Stimulated activated CD4-positive, alpha-beta T cell treated with anti-CD3 and anti-CD28 coated beads, Interleukin-4, amount 100 ng/mL, for 1 hour (primary cell): ENCODE measurements around the gene PTPRN.
"Not testable (repeated sequence)": the region's sequence is repeated elsewhere in the genome, so short reads cannot be mapped to it uniquely, and the experiment has no call there.

Experiments used
- DNase-seq: peaks from one replicate; pipeline ENCODE4 v3.0.0-alpha.2; 2020

The PTPRN gene

DNA sequence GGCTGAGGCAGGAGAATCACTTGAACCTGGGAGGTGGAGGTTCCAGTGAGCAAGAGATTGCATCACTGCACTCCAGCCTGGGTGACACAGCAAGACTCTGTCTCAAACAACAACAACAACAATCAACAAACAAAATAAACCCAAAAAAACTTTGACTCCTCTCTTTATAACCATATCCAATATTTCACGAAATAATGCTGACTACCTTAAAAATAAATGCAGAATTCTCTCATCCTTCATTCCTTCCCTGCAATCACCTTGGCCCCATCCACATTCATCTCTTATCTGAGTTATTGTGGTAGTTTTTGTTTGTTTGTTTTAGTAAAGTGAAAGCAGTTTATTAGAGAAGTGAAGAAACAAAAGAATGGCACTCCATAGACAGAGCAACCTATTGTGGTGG, 3.2 kb downstream of the PTPRN start:
- DNase-seq = no peak

DNA sequence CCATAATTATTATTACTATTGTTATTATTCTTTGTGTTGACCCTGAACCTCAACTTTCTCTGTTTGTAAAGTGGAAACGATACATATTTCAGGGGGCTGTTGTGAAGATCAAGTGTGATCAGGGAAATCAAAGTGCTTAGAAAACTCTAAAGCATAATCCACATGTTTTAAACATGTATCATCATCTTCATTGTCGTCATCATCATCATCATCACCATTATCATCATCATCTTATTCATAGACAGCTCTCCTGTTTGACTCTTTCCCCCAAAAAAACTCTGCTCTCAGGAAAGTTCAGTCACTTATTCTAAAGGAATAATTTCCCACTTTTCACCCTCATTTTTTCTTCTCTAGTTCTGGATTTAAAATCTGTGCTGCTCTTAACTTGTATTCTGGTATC, 5.0 kb downstream of the PTPRN start:
- no peak for DNase-seq

DNA sequence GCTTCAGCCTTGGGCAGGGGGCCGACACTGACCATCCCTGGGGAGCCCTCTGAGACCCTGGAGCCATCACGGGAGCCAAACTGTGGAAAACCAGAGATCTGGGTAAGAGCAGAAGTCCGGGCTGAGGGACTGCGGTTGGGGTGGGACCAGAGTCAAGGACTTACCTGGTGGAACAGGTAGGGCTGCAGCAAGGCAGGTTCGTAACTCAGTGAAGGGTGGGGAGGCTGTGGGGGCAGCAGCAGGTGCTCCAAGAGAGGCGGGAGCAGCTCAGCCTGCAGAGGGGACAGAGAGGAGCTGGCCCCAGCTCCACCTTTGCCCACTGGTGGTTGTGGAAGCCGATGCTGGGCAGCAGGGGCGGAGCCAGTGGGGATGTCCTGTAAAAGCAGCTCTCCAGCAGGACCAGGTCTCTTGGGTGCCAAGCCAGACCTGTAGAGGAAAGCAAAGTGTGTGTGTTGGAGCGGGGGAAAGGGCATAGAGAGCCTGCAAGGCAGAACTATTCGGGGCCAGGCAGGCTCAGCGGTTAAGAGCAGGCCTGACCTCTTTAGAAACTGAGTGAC, 6.7 kb downstream of the PTPRN start:
- no peak for DNase-seq

DNA sequence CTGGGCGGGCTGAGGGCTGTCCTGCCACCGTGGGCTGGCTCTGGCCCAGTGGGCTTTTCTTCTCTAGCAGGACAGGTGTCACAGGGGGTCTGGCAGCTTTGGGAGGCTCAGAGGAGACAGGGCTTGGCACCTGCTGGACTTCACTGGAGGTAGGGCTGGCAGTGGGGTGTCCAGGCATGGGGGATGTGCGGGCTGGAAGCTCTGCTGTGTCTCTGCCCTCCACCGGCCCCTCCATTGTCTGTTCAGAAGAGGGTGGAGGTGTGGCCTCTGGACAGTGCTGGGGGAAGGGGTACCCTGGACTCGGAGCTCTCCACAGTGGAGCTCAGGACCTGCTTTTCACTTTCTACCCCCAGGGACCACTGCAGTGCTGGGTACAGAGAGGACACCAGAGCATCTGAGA, 9.2 kb downstream of the PTPRN start:
- no peak for DNase-seq

DNA sequence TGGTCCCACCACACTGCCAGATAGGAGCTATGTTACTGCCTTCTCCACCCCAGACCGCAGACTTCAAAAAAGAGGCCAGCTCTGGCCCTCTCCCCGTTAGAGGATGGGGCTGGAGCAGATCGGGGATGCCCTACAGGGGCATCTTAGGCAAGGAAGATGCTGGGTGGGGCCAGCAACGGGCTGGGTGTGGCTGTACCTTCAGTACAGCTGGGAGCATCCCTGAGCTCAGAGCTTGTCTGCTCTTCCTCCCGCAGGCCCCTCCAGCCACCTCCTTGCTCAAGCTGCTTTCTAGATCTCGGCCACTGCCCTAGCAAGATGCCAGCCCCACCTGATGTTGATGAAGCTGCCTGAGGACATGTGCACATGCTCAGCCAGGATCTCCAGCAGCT, 9.8 kb downstream of the PTPRN start:
- DNase-seq = no peak

DNA sequence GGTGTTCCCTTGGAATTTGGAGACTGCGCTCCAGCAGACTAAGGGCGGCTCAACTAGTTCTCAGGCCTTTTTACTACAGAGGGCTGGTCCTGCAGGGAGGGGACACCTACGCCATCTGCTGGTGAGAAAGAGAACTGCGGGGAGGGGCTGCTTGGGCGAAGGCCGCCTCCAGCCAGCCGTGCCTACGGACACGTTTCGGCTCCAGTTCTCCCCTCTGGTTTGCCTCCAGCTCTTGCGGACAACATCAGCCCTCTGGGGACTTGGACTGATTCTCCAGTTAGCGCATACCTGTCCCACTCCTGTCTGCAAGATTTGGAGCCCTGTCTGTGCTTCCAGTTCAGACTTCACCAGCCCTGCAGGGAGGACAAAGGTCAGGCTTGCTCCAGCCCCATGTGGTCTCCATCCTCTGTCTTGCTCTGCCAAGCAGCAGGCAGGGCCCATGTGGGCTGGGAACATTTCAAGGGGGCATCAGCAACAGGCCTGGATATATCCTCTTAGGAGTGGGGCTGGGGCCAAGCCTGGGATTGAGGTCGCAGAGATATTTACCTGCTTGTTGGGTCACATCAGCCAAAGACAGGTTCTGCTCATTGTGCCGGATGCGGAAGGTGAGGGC, 10.3 kb downstream of the PTPRN start:
- DNase-seq = peak; percentile 89

DNA sequence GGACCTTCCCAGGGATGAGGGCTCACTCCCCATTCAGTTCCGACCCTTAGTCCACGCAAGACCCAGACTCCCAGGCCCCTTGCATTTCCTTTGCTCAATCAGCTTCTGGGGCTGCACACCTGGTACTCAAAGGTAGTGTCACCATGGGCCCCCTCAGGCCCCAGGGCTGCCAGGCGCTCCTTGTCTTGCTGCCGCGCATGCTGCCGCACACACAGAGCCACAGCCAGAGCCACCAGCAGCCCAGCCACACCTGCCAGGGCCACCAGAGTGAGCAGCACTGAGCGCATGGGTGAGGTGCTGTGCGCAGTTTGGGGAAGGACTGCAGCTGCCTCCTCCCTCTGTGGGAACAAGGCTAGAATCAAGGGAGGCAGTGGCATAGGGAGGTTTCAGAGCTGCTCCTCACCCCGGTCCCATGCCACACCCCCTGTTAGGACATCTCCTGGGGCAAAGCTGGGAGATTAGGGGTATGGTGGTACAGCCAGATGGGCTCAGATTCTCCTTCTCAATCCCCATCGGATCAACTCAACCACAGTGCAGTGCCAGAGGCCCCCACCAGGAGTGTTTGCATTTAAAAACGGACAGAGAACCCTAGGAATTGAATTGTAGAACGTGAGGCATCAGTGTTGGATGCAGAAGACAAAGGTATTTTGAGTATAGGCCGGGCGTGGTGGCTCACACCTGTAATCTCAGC, 11.3 kb downstream of the PTPRN start:
- DNase-seq = no peak

DNA sequence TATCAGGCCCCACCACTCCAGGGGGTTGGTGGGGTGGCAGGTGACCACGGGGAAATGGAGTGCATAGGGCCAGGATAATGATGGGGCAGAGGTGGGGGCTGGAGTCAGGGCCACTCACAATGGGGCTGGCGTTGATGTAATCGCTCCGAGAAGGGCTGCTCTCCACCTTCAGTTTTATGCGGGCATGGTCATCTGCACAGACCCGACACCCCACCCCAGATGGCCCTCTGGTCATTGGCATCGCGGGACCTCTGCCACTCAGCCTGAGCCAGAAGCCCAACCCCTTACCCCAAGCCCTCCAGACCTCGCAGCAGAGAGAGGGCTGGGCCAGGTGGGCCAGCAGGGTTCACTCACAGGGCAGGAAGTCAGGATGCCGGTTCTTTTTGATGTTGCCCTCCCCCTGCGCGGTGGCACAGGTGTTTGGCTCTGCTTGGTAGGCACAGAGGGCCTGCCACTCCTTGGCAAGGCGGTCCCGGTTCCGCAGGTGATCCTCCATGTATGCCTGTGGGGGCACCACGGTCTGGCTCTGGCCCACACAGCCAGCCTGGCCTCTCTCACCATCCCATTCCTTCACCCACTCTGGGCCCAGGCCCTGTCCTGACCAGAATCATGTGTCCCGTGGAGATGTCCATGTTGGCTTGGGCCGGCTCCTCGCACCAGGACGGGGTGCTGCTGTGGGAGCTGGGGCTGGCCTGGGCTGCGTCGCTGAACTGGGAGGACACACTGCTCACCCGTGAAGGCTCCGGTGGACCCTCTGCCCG, 12.4 kb downstream of the PTPRN start:
- DNase-seq = no peak

DNA sequence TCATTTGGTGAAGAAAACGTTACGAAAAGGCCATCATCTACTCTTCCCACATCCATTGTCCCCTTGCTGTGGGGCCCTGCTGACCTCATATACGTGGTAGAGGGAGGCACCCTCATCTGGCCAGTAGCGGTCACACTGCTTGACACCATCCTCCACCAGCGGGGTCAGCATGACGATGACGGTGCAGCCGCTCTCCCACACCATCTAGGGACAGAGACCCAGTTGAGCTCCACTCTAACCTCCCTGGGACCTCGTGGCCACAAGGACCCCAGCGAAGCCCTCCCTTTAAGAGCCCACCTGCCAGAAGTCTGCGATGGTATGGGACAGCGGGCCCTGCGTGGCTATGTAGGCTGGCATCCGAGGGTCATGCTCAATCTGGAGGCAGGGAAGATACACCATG, 13.1 kb downstream of the PTPRN start:
- DNase-seq = no peak

DNA sequence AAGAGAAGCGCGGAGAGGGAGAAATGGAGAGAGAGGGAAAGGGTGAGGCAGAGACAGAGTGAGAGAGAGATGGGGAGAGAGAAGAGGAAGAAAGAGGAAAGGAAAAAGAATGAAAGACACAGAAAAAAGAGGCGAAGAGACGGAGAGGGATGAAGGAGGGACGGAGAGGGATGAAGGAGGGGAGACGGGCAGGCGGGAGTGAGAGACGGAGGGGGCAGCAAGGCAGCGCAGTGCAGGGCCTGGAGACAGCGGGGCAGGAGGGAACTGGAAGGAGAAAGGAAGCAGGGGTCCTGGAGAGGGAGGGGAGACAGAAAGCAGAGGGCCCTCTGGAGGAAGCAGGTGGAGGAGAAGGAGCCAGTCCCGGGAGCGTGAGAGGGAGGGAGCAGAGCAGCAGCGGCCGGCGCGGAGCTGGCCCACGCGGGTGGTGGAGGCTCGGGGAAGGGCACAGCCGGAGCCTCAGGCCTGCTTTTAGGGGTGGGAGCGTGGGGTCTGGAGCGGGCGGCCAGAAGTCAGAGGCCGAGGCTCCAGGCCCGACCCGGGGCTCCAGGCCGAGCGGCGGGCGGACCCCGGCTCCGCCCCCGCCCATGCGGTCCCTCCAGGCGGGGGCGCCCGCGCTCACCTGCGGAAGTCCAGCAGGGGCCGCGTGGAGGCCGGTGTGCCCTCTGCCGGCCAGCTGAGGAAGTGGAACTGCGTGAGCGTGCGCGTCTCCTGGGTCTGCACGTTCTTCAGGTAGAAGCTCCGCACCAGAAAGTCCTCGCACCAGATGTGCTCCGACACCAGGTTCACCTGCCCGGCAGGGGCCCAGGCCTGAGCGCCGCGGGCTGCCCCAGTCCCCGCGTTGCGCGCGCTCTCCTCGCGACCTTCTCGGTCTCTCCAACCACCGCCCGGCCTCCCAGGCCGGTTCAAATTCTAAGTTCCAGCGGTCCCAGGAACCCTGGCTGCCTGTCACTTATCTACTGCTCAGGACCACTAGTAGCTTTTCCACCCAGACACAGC, 14.5 kb downstream of the PTPRN start:
- peak; percentile 89 for DNase-seq

DNA sequence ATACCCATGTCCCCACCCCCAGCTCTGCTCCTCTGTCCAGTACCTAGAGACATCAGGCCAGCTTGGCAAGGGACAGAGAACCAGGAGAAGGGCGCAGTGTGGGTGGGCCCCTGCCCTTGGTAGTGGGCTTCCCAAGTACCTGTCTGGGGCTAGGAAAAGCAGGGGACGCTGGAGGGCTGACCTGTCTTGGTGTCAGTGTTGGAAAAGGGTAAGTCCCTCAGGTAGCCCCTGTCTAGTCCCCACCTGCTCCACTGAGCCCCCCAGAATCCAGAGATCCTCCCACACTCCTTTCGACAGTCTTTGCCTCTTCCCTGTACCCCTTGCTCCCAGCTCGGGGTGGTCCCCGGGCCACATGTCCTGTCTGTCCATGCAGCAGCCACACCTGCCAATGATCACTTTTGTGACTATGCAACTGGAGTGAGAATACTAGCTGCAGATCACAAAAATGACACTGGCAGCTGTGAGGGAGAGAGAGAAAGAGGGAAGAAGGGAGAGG, 15.4 kb downstream of the PTPRN start:
- DNase-seq = no peak

DNA sequence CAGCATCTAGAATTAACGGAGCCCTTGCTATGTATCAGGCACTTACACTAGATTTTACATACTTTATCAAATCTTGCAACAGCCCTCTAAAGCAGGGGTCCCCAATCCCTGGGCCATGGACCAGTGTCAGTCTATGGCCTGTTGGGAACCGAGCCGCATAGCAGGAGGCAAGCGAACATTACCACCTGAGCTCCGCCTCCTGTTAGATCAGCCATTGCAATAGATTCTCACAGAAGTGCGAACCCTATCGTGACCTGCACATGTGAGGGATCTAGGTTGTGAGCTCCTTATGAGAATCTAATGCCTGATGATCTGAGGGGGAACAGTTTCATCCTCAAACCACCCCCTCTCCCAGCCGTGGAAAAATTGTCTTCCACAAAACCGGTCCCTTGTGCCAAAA, 16.6 kb downstream of the PTPRN start:
- DNase-seq = no peak

DNA sequence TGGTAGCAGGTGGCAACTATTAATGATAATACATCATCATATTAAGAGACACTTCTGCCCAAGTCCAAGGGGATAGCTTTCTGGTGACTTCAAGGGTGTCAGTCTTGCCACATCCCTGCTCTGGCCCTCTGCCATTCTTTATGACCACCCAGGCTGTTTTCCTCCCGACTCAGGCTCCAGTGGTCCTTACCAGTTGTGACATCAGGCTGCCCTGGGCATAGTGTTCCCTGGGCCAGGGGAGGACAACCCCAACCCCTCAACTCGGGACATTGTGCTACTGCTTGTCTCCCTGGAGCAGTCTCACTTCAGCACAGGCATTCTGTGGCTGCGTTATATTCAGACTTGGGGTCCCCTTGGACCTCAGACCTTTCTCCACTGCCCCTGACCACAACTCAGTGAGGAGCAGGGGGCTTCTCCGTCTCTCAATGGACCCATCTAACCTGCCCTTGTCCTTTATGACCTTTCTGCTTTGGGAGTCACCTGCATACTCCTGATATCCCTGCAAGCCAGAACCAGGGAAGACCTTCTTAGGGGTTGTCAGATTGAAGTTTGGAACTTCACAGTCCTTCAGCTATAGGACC, 17.2 kb downstream of the PTPRN start:
- no peak for DNase-seq

DNA sequence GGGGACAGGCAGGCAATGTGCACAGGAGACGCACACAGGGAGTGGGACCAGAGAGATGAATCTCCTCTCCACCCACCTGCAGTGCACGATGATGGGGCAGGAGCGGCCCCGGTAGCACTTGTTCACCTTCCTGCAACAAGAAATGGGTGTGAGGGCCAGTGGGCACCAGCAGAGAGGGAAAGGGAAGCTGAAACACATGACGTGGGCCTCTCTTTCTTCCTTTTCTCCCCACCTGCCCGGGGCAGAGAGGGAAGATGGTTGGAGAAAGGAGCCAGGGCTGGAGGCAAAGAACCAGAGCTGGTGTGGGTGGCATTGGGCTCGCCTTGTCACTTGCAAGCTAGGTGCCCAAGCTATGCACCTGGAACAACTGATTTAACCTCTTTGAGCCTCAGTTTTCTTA, 17.8 kb downstream of the PTPRN start:
- no peak for DNase-seq

DNA sequence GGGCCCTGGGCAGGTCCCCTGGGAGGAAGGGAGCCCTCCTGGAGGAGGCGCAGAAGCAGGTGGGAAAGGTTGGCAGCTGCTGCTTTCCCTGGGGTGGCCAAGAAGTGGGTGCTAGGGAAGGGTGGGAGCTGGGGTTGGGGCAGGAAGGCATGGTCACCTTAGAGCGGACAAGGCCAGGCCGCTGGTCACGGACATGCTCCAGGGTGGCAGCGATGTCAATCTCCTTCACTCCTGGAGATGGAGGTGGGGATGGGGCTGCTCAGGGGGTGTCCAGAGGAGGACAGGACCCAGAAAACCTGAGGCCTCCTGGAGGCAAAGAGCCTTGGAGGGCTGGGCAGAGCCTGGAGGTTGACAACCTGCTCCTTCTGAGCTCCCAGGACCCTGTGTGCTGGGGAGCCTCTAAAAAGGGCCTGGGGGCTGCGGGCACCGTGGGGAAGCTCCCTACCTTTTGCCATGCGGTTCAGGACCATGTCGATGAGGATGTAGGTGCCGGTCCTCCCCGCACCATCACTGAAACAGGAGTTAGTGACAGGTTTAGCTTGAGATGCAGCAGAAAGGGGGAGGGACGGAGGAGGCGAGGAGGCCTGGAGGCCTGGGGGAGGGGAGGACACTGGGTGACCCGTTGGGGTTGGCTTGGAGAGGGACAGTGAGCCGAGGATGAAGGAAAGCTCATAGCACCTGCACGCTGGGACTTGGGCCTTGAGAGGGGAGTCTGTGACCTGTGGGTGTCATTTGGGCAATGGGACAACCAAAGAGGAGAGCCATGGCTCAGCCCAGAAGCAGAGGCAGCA, 18.6 kb downstream of the PTPRN start:
- DNase-seq = no peak

DNA sequence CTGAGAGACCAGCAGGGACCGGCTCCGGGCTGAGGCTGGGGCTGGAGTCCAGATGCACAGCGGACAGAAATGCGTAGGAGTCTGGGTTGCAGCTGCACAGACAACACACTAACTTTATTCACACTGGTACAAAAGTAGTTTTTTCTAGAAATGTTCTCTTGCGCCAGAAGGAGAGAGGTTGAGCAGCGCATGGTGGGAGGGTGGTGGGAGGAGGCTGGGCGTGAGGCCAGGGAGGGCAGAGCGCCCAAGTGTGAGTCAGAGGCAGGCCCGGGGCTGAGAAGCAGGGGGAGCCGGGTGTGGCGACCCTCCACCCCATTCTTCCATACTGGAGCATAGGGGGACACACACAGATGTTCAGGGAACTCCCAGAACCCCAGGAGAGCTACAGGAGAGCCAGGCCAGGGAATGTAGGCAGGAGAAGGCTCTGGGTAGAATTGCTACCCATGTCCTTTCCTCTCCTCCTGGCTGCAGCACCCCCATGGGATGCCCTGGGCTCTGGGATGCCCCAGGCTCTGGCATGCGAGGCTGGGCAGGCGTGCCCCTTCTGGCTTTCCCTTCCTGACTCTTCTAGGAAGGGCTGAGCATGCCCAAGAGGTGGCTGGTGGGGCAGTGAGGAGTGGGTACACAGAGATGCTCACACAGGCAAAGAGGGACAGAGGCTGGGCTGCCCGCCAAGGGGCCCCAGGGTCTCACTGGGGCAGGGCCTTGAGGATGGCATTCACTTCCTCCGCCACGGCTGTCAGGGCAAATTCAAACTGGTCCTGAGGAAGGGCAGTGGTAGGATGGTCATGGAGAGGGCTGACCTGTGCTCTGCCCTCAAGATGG, 19.5 kb downstream of the PTPRN start:
- no peak for DNase-seq

DNA sequence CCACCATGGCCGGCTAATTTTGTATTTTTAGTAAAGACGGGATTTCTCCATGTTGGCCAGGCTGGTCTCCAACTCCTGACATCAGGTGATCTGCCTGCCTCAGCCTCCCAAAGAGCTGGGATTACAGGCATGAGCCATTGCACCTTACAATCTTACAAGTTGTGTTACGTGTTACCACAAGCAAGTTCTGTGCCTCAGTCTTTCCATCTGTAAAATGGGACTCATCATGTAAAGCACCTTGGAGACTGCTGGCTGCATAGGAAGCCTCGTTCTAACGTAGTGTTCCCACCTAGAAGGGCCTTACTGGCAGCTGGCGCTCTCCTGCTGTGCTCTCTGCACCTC, 20.0 kb downstream of the PTPRN start:
- no peak for DNase-seq

DNA sequence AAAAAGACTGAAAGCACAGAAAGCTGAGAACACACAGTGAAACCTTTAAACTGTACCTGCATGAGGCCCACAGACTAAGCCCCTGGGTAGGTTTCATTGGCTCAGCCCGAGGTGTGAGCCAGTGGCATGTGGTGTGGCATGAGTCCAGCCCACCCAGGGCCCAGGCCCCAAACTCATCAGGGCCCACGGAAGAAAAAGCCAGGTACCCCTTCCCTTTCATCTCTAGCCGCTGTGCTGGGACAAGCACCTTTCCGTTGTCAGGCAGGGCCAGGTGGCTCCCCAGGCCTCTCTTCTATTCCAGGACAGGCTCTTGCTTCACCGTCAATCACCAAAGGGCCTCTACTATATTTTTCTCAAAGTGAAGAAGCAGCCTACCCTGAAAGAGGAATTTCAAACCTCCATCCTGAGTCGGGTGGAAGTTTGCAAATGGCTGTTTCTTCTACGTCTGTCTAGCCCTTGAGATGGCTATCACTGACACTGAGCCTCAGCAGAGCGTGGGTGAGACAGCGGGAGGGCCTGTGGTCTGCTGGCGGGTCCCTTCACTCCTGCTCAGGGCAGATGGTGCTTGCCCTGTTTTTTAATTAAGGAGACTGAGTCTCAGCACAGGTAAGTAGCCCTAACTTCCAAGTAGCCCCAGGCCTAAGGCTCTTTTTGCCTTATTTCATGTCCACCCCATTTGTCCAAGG, 21.5 kb downstream of the PTPRN start:
- no peak for DNase-seq

DNA sequence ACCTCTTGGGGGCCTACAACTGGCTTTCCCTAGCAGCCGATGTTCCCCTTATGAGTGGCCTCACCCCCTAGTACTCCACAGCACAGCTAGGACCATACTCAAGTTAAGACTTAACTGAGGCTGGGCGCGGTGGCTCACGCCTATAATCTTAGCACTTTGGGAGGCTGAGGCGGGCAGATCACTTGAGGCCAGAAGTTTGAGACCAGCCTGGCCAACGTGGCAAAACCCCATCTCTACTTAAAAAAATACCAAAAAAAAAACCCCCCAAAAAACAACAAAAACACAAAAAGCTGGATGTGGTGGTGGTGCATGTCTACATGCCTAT, 22.1 kb downstream of the PTPRN start:
- DNase-seq = not testable (repeated sequence)
